ENCODE data around the gene PPP1R16B. TPM values are rescaled to one million over a fixed set of nuclear protein-coding genes. Genes with fewer than 3 reads are reported as not detected.

The PPP1R16B gene
- total RNA-seq, 1 donor from 2014 or later: not detected

GRCh38 chr20:38963745-38964144, 158.2 kb downstream of the PPP1R16B start:
- peaks cover 5% of the 10 kb centered on the region for H3K36me3 Mint-ChIP-seq (ENCODE audit: unreplicated experiment)
- TF ChIP-seq, protein P1, sequence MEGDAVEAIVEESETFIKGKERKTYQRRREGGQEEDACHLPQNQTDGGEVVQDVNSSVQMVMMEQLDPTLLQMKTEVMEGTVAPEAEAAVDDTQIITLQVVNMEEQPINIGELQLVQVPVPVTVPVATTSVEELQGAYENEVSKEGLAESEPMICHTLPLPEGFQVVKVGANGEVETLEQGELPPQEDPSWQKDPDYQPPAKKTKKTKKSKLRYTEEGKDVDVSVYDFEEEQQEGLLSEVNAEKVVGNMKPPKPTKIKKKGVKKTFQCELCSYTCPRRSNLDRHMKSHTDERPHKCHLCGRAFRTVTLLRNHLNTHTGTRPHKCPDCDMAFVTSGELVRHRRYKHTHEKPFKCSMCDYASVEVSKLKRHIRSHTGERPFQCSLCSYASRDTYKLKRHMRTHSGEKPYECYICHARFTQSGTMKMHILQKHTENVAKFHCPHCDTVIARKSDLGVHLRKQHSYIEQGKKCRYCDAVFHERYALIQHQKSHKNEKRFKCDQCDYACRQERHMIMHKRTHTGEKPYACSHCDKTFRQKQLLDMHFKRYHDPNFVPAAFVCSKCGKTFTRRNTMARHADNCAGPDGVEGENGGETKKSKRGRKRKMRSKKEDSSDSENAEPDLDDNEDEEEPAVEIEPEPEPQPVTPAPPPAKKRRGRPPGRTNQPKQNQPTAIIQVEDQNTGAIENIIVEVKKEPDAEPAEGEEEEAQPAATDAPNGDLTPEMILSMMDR (IDR thresholded peaks at IDR 0.05): no peak
- H3K4me3 Mint-ChIP-seq (ENCODE audit: unreplicated experiment): no peak overlapping the region
- no peak overlapping the region for H3K27ac Mint-ChIP-seq (ENCODE audit: unreplicated experiment)
- H3K9me3 Mint-ChIP-seq (ENCODE audit: unreplicated experiment): no peaks in the 10 kb centered on the region
- H3K4me1 Mint-ChIP-seq (ENCODE audit: unreplicated experiment): peaks cover 24% of the 10 kb centered on the region
- H3K27me3 Mint-ChIP-seq (ENCODE audit: unreplicated experiment): no peaks in the 10 kb centered on the region
- no peak for DNase-seq (ENCODE audit: extremely low spot score, unreplicated experiment)

DNA sequence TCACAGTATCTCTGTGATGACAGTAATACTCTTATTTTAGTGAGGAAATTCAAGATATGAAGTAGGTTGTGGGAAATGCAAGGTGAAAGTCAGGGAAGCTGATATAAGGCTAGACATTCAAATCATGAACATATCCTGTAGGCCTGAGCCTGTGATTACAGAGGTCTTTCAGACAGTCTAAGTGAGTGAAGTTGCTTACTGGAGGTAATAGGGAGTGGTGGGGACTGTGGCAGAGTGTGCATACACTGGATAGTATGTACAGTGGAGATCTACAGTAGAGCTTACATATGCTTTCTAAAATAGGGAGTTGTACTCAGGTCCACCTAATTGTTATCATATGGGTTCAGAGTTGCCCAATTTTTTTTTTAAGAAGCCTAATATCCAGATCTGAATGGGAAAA, 159.8 kb downstream of the PPP1R16B start:
- H3K27ac Mint-ChIP-seq (ENCODE audit: unreplicated experiment): no peak overlapping the region
- TF ChIP-seq, protein P1 (IDR thresholded peaks at IDR 0.05): no peak
- no peaks in the 10 kb centered on the region for H3K27me3 Mint-ChIP-seq (ENCODE audit: unreplicated experiment)
- H3K4me3 Mint-ChIP-seq (ENCODE audit: unreplicated experiment): no peak overlapping the region
- H3K36me3 Mint-ChIP-seq (ENCODE audit: unreplicated experiment): peaks cover 6% of the 10 kb centered on the region
- no peak for DNase-seq (ENCODE audit: extremely low spot score, unreplicated experiment)
- H3K4me1 Mint-ChIP-seq (ENCODE audit: unreplicated experiment): peaks cover 24% of the 10 kb centered on the region
- no peaks in the 10 kb centered on the region for H3K9me3 Mint-ChIP-seq (ENCODE audit: unreplicated experiment)

GRCh38 chr20:38968090-38968489, 162.6 kb downstream of the PPP1R16B start:
- TF ChIP-seq, protein P1 (IDR thresholded peaks at IDR 0.05): no peak
- Mint-ChIP-seq H3K4me3 (ENCODE audit: unreplicated experiment) (no peak overlapping the region), H3K9me3 (ENCODE audit: unreplicated experiment) (no peaks in the 10 kb centered on the region), H3K4me1 (ENCODE audit: unreplicated experiment) (peaks cover 13% of the 10 kb centered on the region), H3K27me3 (ENCODE audit: unreplicated experiment) (no peaks in the 10 kb centered on the region), H3K36me3 (ENCODE audit: unreplicated experiment) (peaks cover 25% of the 10 kb centered on the region), H3K27ac (ENCODE audit: unreplicated experiment) (no peak overlapping the region)
- DNase-seq (ENCODE audit: extremely low spot score, unreplicated experiment): no peak

GRCh38 chr20:38969708-38970107, 164.2 kb downstream of the PPP1R16B start:
- TF ChIP-seq, protein P1 (IDR thresholded peaks at IDR 0.05): no peak
- no peak overlapping the region for H3K4me3 Mint-ChIP-seq (ENCODE audit: unreplicated experiment)
- H3K4me1 Mint-ChIP-seq (ENCODE audit: unreplicated experiment): peaks cover 16% of the 10 kb centered on the region
- no peaks in the 10 kb centered on the region for H3K27me3 Mint-ChIP-seq (ENCODE audit: unreplicated experiment)
- no peak for DNase-seq (ENCODE audit: extremely low spot score, unreplicated experiment)
- H3K36me3 Mint-ChIP-seq (ENCODE audit: unreplicated experiment): peaks cover 31% of the 10 kb centered on the region
- H3K27ac Mint-ChIP-seq (ENCODE audit: unreplicated experiment): no peak overlapping the region
- no peaks in the 10 kb centered on the region for H3K9me3 Mint-ChIP-seq (ENCODE audit: unreplicated experiment)

DNA sequence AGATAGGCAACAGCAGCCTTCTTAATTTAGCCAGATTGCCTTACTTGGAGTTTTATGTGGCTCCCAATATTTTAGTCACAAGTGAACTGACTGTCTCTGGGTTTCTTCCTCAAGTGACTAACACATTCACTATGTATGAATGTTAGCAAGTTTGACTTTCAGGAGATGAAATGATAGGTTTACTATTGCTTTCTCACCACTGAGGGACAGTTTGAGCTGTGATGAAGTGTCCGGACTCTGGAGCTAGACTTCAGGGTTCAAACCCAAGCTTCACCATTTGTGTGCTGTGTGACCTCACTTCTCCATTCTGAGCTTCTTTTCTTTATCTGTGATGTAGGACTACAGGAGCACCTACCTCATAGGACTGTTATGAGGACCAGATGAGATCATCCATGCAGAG, 164.8 kb downstream of the PPP1R16B start:
- Mint-ChIP-seq H3K4me1 (ENCODE audit: unreplicated experiment) (peaks cover 16% of the 10 kb centered on the region), H3K4me3 (ENCODE audit: unreplicated experiment) (no peak overlapping the region), H3K27me3 (ENCODE audit: unreplicated experiment) (no peaks in the 10 kb centered on the region), H3K27ac (ENCODE audit: unreplicated experiment) (no peak overlapping the region), H3K9me3 (ENCODE audit: unreplicated experiment) (no peaks in the 10 kb centered on the region), H3K36me3 (ENCODE audit: unreplicated experiment) (peaks cover 30% of the 10 kb centered on the region)
- no peak for DNase-seq (ENCODE audit: extremely low spot score, unreplicated experiment)
- TF ChIP-seq, protein P1 (IDR thresholded peaks at IDR 0.05): no peak

Other genes with a start within 250 kb of the PPP1R16B start
- not detected in 2 replicates for gene ADIG, start 224.5 kb upstream of the PPP1R16B start, total RNA-seq
- not detected in 2 replicates for gene ARHGAP40, start 203.9 kb upstream of the PPP1R16B start, total RNA-seq
- not detected in 2 replicates for gene SLC32A1, start 81.2 kb upstream of the PPP1R16B start, total RNA-seq
- gene ACTR5, start 57.2 kb upstream of the PPP1R16B start, total RNA-seq: 4.7 and 5.8 TPM in 2 replicates
- gene FAM83D, start 120.7 kb downstream of the PPP1R16B start, total RNA-seq: 4.6 TPM in 2 replicates
- gene DHX35, start 156.6 kb downstream of the PPP1R16B start, total RNA-seq: 10.1 and 10.3 TPM in 2 replicates